Neural cell (in vitro differentiated cells): ENCODE measurements around the gene ZGLP1.
"Not testable (repeated sequence)": the region's sequence is repeated elsewhere in the genome, so short reads cannot be mapped to it uniquely, and the experiment has no call there.

ENCODE experiments used
- EP300 ChIP-seq: fragments of 450-650 bp; conservative IDR thresholded peaks from 2 replicates; pipeline ENCODE4 v1.6.1; 2014; ENCODE audit warnings: antibody characterized with exemption, mild to moderate bottlenecking, moderate library complexity; ENCODE audit not compliant: poor library complexity, severe bottlenecking
- EZH2 ChIP-seq: fragments of 200-600, 300-800 bp; shearing (Covaris generic), sonication (generic); IDR thresholded peaks from 2 replicates; pipeline ENCODE4 v1.6.1; 2014; ENCODE audit warnings: antibody characterized with exemption, low read length, borderline replicate concordance, mild to moderate bottlenecking; ENCODE audit not compliant: insufficient read depth, poor library complexity, severe bottlenecking
- MXI1 ChIP-seq: fragments of 450-650 bp; conservative IDR thresholded peaks from 2 replicates; pipeline ENCODE4 v1.6.1; 2014; ENCODE audit warnings: antibody characterized with exemption, mild to moderate bottlenecking; ENCODE audit not compliant: poor library complexity, severe bottlenecking
- POLR2AphosphoS5 ChIP-seq: IDR thresholded peaks from 2 replicates; pipeline ENCODE4 v1.6.1; 2012
- RAD21 ChIP-seq: fragments of 450-650 bp; conservative IDR thresholded peaks from 2 replicates; pipeline ENCODE4 v1.6.1; 2014; ENCODE audit warnings: antibody characterized with exemption, mild to moderate bottlenecking, moderate library complexity
- REST ChIP-seq: IDR thresholded peaks from 2 replicates; pipeline ENCODE4 v1.6.1; 2012; ENCODE audit warnings: borderline replicate concordance
- SMC3 ChIP-seq: fragments of 450-650 bp; conservative IDR thresholded peaks from 2 replicates; pipeline ENCODE4 v1.6.1; 2014; ENCODE audit warnings: antibody characterized with exemption, mild to moderate bottlenecking, moderate library complexity; ENCODE audit not compliant: poor library complexity
- TAF1 ChIP-seq: IDR thresholded peaks from 2 replicates; pipeline ENCODE4 v1.6.1; 2012; ENCODE audit warnings: low read depth
- TF ChIP-seq, protein P1 (sequence below): fragments of 450-650 bp; IDR thresholded peaks from 2 replicates; pipeline ENCODE4 v1.5.1; 2014; ENCODE audit warnings: antibody characterized with exemption, mild to moderate bottlenecking, moderate library complexity; ENCODE audit not compliant: poor library complexity, severe bottlenecking

GRCh38 chr19:10282043-10282442 is 27.6 kb downstream of the ZGLP1 start:
- TF ChIP-seq, protein P1, sequence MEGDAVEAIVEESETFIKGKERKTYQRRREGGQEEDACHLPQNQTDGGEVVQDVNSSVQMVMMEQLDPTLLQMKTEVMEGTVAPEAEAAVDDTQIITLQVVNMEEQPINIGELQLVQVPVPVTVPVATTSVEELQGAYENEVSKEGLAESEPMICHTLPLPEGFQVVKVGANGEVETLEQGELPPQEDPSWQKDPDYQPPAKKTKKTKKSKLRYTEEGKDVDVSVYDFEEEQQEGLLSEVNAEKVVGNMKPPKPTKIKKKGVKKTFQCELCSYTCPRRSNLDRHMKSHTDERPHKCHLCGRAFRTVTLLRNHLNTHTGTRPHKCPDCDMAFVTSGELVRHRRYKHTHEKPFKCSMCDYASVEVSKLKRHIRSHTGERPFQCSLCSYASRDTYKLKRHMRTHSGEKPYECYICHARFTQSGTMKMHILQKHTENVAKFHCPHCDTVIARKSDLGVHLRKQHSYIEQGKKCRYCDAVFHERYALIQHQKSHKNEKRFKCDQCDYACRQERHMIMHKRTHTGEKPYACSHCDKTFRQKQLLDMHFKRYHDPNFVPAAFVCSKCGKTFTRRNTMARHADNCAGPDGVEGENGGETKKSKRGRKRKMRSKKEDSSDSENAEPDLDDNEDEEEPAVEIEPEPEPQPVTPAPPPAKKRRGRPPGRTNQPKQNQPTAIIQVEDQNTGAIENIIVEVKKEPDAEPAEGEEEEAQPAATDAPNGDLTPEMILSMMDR = not testable (repeated sequence)
- not testable (repeated sequence) for TF ChIP-seq EP300, EZH2, REST, RAD21, POLR2AphosphoS5, TAF1, MXI1, SMC3
